ENCODE results near the gene LGALSL.
"Not testable (repeated sequence)": the region's sequence is repeated elsewhere in the genome, so short reads cannot be mapped to it uniquely, and the experiment has no call there.

Gene LGALSL

GRCh38 chr2:64442801-64443429 is 11.0 kb upstream of the LGALSL start:
- no peak for DNase-seq

GRCh38 chr2:64445970-64446369 is 8.0 kb upstream of the LGALSL start:
- DNase-seq = not testable (repeated sequence)

- DNase-seq = no peak
These were observed 6.5 kb upstream of the LGALSL start for GRCh38 chr2:64447317-64448040.

GRCh38 chr2:64448041-64448426 is 5.9 kb upstream of the LGALSL start:
- no peak for DNase-seq

DNA sequence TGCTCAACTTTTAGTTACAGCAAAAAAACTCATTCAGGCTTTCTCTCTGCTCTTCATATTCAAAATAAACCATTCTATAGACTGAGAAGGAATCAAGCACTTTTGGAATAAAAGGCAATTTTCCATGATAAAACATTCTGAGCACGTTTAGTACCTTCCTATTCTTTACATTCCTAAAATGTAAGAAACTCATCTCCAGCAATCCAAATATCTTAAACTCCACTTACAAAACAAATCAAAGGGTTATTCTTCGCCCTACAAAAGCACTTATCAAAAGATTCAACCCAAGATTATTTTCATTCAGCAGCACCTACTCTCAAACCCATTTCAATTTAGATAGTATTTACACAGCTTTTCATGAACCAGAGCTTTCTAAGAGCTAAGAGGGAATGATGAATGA is 2.9 kb upstream of the LGALSL start:
- no peak for DNase-seq

- DNase-seq = peak; percentile 30
These were observed 697 bp downstream of the LGALSL start for GRCh38 chr2:64454386-64455332.

DNA sequence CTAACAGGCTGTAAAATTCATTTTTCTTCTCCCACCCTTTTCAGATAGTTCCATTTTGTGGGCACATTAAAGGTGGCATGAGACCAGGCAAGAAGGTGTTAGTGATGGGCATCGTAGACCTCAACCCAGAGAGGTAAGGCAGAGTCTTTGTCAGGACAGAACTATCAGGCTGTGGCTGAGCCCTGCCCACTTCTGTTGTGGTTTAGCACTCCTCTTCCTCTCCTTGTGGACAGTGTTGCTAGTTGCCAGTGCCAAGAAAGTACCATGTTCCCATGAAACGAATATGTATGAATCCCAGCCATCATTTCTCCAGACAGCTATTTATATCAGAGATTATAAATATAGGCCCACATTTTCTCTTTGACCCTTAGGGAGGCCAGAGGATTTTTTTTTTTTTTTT is 1.6 kb downstream of the LGALSL start:
- no peak for DNase-seq

DNA sequence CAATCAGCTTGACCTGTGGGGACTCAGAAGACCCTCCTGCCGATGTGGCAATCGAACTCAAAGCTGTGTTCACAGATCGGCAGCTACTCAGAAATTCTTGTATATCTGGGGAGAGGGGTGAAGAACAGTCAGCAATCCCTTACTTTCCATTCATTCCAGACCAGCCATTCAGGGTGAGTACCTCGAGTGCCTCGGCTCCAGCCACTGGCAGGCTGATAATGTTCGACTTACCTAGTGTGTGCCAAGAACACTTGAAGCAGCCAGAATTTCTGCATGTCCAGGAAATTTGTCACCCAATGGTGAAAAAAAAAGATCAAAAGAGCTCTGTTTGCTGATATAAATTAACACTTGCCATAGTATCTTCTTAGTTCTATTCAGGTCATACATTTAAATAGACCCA is 2.3 kb downstream of the LGALSL start:
- no peak for DNase-seq

- DNase-seq = no peak
These were observed 3.6 kb downstream of the LGALSL start for GRCh38 chr2:64457524-64457923.

GRCh38 chr2:64459575-64459974 is 5.6 kb downstream of the LGALSL start:
- DNase-seq = no peak

DNA sequence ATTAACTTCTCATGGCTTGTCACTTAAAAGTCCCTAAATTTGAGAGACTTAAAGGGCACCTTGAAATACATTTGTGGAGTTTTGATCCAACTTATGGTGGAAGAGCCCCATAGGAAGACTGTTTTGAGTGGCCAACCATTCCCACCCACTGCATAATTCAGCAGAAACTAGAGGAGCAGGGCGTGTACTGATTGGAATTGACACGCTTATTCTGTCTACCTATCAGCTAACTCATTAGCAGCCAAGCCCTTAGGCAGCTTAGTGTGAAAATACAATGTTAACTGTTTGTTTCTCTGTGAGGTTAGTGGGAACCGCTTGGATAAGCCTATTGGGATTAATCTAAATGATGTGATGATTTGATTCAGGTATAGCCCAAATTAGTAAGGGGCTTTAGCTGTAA is 6.4 kb downstream of the LGALSL start:
- DNase-seq = no peak

DNA sequence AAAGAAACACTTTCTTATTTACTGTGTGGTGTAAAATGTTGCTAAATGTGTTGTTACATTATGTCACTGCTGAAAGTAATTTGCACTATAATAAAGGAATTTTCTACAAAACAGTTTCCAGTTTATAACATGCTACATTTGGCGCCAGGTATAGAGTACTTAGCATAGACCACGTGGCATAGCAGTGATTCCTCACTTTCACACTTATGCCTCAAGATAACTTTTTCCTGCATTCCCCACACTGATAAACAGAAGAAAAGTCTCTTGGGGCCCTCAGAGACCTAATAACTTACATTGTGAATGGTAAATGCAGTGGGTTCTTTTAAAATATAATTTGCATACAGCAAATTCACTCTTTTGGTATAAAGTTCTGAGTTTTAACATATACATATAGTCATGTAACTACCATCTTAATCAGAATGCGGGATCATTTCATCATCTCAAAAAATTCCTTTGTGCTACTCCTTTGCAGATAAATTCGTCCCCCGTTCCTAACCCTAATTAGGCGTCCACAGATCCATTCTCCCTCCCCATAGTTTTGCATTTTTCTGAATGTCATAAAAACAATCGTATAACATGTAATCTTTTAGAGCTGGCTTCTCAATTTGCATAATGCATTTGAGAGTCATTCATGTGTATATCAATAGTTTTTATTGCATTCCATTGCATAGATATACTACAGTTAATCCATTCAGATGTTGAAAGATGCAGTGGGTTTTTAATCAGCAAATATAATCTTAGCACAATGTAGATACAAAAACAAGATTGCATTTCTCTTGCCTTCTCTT is 7.5 kb downstream of the LGALSL start:
- DNase-seq = no peak

DNA sequence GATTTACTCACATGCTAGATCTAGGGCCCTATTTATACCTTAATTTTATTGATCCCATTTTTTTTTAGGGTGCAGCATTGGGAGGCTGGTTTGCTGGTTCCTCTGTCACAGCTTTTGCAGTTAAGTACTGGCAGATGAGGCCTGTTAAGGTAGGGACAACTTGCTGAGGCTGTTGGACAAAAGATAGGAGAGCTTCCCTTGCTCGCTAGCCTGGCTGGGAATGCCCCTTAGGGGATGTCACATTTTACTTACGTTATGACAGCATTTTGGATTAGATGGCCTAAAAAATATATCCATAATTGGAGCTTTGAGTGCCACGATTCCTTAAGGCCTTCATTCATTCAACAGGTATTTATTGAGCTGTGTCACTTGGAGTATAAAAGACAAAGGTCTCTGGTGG is 8.2 kb downstream of the LGALSL start:
- DNase-seq = no peak

DNA sequence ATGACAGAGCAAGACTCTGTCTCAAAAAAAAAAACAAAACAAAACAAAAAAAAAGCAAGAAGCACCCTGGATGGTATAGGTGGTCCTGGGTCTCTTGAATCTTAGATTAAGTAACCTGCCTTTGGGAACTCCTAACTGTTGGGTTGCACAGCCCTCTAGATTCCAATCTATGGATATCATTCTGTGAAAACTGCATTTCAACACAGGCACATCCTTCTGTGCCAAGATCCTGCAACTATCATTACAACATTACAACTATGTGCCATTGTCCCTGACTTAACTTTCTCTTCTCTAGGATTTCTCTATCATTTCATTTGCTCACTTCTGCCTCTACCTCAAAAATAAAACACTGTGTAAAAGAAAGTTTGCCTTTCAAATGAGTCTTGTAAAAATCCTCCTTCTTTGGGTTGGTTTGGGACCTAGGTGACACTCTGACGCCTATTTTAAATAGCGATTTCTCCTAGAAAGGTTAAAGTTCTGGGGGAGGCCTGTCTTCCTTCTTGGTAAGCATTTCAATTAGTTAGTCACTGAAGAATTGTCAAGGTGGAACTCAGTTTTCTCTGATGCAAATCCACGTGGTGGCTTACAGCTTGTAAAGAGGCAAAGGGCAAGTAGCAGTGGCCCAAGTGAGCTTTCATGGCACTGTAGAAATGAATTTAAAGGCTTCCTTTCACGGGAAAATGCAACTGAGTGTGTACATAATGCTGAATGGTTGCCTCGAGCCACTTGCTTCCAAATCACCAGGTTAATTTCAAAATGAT is 9.2 kb downstream of the LGALSL start:
- DNase-seq = no peak

DNA sequence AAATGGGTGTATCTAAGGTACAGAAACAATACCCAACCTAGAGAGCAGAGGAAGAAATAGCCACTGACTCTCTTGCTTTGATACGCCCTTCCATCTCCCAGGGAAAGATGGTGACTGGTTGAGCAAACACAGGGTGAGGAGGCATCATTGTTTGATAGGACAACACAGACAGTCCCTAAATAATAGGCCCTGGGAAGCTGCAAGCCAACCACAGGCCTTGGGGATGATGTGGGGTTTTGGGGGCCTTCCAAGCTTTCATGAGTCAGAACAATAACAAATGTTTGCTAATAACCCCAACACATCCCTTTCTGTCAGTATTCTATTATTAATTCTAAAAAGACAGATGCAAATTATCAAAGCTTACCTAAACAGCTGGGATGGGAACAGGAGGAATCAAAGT is 9.8 kb downstream of the LGALSL start:
- no peak for DNase-seq

DNA sequence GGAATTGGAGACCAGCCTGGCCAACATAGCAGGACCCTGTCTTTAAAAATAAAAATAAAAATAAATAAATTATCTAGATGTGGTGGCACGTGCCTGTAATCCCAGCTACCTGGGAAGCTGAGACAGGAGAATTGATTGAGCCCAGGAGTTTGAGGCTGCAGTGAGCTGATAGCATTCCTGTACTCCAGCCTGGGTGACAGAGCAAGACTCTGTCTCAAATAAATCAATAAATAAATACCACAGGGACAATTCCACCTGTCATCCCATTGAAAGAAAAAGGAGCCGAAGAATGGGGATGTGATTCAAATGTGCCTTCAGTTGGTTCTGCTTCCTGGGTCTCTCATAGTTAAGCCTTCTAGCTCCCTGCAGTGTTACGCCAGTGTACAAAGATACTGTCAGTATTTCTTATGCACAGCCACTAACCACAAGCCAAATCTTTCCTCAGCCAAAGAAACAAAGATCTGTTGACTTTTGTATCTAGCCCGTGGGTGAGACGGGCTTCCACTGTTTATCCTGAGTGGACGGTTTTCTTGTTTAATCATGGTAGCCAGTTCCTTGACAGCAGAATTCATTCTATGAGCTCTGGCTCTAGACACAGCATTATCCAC is 12.6 kb downstream of the LGALSL start:
- DNase-seq = no peak

- no peak for DNase-seq
These were observed 13.3 kb downstream of the LGALSL start for GRCh38 chr2:64467096-64467843.

- DNase-seq = no peak
These were observed 15.3 kb downstream of the LGALSL start for GRCh38 chr2:64469261-64469660.

GRCh38 chr2:64470071-64470470 is 16.1 kb downstream of the LGALSL start:
- no peak for DNase-seq

DNA sequence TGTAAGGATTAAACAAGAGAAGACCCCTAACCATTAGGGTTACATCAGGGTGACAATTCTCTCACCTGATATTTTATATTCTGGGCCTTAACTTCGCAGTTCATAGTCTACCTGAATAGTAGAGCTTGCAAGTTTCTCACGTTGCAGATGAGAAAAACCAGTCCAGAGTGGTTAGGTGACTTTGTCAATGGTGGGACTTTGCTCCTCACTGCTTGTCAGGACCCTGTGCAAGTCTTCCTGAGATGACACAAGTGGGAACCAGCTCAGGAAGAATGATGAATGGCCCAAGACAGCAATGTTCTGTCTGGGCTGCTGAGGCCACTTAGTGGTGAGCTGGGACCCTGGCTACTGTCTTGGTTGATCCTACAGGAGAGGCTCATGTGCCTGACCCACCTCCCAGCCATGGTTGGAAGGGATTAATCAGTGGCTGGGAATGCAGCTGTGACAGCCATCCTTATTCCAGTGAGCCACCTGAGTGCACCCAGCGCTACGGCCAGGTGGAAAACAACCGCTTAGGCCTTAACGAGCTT is 16.9 kb downstream of the LGALSL start:
- DNase-seq = no peak

GRCh38 chr2:64471600-64471999 is 17.6 kb downstream of the LGALSL start:
- DNase-seq = no peak

All from activated CD4-positive, alpha-beta T cell treated with anti-CD3 and anti-CD28 coated beads for 1 hour (primary cell).